NCI-H226 (cell line): ENCODE results near the gene WWC1.

ENCODE experiments used
- DNase-seq: peaks from one replicate; pipeline ENCODE4 v3.0.0-alpha.2; 2015

The WWC1 gene

GRCh38 chr5:168291342-168291963 is at the start of gene WWC1:
Gene WWC1 (plus strand): TSS chr5:168291645. CDS start chr5:168292153, 508 bp downstream.
- peak; percentile 91 for DNase-seq

GRCh38 chr5:168244838-168245559 is 46.4 kb upstream of the WWC1 start:
- DNase-seq = no peak

GRCh38 chr5:168249923-168250322 is 41.5 kb upstream of the WWC1 start:
- DNase-seq = no peak

- DNase-seq = no peak
Observed at GRCh38 chr5:168251259-168251658, 40.2 kb upstream of the WWC1 start.

DNA sequence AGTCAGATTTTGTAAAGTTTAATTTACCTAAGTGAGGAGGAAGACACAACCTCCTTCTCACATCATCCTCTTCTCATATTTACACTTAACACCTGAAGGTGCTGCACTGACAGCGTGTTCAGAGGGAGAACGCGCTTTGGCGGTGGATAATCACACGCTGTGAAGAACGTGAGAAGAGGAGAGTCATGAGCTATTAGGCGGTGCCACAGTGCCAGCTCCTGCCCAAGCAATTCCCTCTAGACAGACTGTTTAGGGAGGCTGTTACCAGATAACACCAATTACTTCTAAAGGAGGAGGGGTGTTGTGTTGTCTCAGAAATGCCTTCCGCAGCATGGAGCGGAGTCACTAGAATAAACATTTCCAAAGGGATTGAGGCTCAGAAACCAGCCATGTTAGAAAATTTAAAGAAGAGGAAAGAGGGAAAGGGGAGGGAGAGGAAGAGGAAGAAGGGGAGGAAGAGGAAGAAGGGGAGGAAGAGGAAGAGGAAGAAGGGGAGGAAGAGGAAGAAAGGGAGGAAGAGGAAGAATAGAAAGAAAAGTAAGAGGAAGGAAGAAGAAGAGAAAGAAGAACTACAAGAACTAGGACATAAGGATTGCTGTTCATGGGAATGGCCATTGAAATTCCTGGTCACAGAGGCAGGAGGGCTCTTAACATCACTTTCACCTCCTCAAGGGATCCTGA is 37.3 kb upstream of the WWC1 start:
- no peak for DNase-seq

- no peak for DNase-seq
Observed at GRCh38 chr5:168260353-168261226, 30.9 kb upstream of the WWC1 start.

GRCh38 chr5:168261227-168261571 is 30.2 kb upstream of the WWC1 start:
- DNase-seq = no peak

DNA sequence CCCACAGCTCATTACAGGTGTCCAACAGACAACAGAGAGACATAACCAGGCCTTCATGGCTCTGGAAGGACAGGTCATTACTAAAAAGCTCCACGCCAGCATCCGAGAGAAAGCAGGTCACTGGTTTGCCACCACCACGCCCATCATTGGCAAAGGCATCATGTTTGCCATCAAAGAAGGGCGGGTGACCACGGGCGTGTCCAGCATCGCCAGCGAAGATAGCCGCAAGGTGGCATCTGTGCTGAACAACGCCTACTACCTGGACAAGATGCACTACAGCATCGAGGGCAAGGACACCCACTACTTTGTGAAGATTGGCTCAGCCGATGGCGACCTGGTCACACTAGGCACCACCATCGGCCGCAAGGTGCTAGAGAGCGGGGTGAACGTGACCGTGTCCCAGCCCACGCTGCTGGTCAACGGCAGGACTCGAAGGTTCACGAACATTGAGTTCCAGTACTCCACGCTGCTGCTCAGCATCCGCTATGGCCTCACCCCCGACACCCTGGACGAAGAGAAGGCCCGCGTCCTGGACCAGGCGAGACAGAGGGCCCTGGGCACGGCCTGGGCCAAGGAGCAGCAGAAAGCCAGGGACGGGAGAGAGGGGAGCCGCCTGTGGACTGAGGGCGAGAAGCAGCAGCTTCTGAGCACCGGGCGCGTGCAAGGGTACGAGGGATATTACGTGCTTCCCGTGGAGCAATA is 29.3 kb upstream of the WWC1 start:
- no peak for DNase-seq

GRCh38 chr5:168263121-168263520 is 28.3 kb upstream of the WWC1 start:
- DNase-seq = no peak

DNA sequence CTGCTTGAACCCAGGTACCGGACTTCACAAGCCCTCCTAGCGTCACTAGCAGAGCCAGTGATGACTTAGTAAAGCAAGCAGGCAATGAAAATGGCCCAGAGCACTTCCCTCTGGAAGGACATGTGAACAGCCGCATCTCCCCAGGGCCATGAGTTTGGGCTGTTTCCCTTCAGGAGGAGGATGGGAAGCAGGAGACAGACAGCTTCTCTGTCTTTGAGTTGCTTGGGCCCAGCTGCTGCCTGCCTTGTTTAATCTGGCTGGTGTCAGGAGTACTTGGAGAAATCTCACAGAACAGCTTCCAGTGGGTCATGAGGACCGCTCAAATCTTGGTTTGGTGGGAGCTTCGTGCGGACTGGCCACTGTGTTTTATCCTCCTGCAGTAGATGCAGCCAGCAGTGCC is 25.4 kb upstream of the WWC1 start:
- DNase-seq = no peak

DNA sequence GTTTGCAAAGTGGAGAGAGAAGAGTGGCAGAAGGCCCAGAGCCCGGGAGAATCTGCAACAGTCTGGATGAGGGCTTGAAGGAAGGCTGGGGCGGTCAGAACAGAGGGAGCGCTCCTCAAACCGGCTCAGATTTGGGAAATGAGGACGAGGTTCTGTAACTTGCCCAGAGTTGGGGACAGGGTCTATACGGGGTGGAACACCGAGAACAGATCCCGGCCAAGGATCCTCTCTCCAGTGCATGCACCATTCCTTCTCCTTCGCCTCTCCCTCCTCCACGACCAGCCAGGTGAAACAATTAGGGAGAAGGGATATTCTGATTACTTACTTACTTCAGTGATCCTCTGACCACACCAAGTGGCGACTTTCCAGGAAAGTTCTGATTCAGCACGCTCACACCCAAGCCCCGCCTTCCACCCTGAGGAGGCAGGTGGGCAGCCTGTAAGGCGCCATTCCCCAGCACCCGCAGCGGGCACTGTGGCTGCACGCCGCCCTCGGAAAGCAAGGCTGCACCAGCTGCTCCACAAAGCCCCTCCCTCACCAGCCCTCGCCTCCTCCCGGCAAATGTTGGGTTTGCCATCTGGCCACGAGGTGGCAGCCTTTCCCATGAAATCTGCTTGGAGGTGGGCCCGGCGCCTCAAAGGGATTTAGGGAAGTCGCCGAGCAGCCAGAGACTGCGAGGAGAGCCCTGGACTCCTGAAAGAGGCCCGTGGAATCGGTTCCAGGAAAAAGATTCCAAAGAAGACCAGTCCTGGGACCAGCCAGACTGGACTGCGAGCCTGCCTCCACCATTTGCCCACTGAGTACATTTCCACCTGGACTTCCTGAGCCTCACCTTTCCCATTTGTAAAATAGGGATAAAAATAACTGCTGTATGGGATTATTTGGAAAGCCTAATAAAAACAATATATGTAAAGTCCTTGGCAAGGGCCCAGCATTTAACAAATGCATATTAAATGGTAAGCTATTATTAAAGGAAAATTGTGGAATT is 22.2 kb upstream of the WWC1 start:
- DNase-seq = peak; percentile 96

- peak; percentile 92 for DNase-seq
Observed at GRCh38 chr5:168269937-168270330, 21.5 kb upstream of the WWC1 start.

DNA sequence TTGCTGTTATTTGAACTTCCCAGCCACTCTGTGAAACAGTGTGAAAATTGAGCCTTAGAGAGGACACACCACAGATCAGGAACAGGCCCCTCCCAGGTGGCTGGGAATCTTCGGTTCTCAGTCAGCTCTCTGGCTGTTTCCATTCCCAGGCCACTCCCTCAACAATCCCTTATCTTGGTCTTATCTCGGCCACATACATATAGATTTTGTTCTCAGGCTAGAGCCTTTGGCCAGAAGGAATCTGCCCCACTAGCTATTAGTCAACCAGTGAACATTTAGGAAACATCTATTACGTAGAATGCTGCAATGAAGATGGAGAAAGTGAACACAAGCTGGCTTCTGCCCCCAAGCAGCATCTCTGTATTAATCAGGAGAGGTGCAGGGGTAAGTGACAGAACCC is 21.0 kb upstream of the WWC1 start:
- DNase-seq = peak; percentile 97

GRCh38 chr5:168273056-168273980 is 18.1 kb upstream of the WWC1 start:
- DNase-seq = no peak

DNA sequence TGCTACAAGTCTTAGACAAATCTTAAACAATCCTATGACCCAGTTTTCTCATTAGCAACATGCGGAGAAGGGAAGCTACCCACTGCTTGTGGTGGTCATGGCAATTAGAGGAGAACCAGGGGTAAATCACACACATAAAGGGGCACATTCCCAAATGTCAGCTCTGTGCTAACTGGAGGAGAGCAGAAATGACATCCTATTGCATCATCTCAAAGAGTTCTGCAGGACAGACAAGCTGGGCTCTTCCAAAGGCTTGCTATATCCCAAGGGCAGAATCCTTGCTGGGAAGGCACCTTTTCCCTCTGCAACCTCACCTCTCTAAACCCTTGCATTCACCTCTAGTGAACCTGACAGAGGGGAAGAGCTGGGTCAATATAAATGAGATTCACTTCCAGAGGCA is 17.0 kb upstream of the WWC1 start:
- no peak for DNase-seq

GRCh38 chr5:168275940-168276339 is 15.5 kb upstream of the WWC1 start:
- DNase-seq = no peak

DNA sequence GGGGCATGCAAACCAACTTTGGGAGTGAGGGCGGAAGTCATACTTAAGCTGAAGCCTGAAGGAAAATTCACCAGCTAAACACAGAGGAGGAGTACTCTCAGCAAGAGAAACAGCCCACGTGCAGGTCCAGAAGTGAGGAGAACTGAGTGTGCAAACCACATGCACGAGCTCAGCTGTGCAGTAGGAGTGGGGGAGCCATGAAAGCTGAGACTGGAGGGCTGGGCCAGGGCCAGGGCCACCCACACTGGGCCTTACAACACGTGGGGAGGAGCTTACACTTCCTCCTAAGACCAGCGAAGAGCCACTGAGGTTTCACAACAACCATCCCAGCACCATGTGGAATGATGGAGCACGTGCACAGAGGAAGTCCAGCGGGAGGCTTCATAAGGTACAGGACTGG is 9.3 kb upstream of the WWC1 start:
- DNase-seq = peak; percentile 76

- DNase-seq = no peak
Observed at GRCh38 chr5:168284809-168285208, 6.6 kb upstream of the WWC1 start.

- DNase-seq = no peak
Observed at GRCh38 chr5:168285696-168286095, 5.7 kb upstream of the WWC1 start.

- no peak for DNase-seq
Observed at GRCh38 chr5:168286386-168286785, 5.1 kb upstream of the WWC1 start.
